GM23248 (cell line): ENCODE data around the gene FAM76A. TPM values are rescaled to one million over a fixed set of nuclear protein-coding genes. Genes with fewer than 3 reads are reported as not detected.

ENCODE experiments used
- DNase-seq: peaks from one replicate; pipeline ENCODE4 v3.0.0-alpha.2; 2015
- H2AFZ ChIP-seq: fragments of 200-600 bp; sonication (generic); 2 replicates; pipeline ENCODE4 v1.6.1; 2016; ENCODE audit warnings: antibody characterized with exemption
- H3F3A ChIP-seq: fragments of 200-600 bp; sonication (generic); 2 replicates; pipeline ENCODE4 v1.6.1; 2016; ENCODE audit warnings: mild to moderate bottlenecking, antibody characterized with exemption, mixed run types; ENCODE audit not compliant: insufficient read depth
- H3K27ac ChIP-seq: fragments of 200-600 bp; sonication (generic); 2 replicates; pipeline ENCODE4 v1.5.1; 2016; ENCODE audit warnings: mild to moderate bottlenecking
- H3K27me3 ChIP-seq: fragments of 200-600 bp; sonication (generic); replicated peaks from 2 replicates; pipeline ENCODE4 v1.6.1; 2016; ENCODE audit warnings: mild to moderate bottlenecking; ENCODE audit not compliant: insufficient read depth
- H3K36me3 ChIP-seq: fragments of 200-600 bp; sonication (generic); 2 replicates; pipeline ENCODE4 v1.6.1; 2016; ENCODE audit warnings: low read depth, mild to moderate bottlenecking
- H3K4me1 ChIP-seq: fragments of 200-600 bp; sonication (generic); 2 replicates; pipeline ENCODE4 v1.6.1; 2016; ENCODE audit warnings: mild to moderate bottlenecking; ENCODE audit not compliant: insufficient read depth
- H3K4me2 ChIP-seq: fragments of 200-600 bp; sonication (generic); one replicate; pipeline ENCODE4 v1.6.1; 2016; ENCODE audit warnings: mild to moderate bottlenecking; ENCODE audit not compliant: unreplicated experiment
- H3K4me3 ChIP-seq: fragments of 200-600 bp; sonication (generic); 2 replicates; pipeline ENCODE4 v1.5.1; 2016; ENCODE audit warnings: mild to moderate bottlenecking
- H3K79me2 ChIP-seq: fragments of 200-600 bp; sonication (generic); 2 replicates; pipeline ENCODE4 v1.6.1; 2016; ENCODE audit warnings: mild to moderate bottlenecking; ENCODE audit not compliant: insufficient read depth
- H3K9ac ChIP-seq: fragments of 200-600 bp; sonication (generic); 2 replicates; pipeline ENCODE4 v1.6.1; 2016; ENCODE audit warnings: mild to moderate bottlenecking
- H3K9me2 ChIP-seq: fragments of 200-600 bp; sonication (generic); 2 replicates; pipeline ENCODE4 v1.6.1; 2016; ENCODE audit warnings: mixed run types, mild to moderate bottlenecking, moderate library complexity; ENCODE audit not compliant: insufficient read depth
- H3K9me3 ChIP-seq: fragments of 200-600 bp; sonication (generic); one replicate; pipeline ENCODE4 v1.6.1; 2017; ENCODE audit warnings: low read depth
- H4K20me1 ChIP-seq: fragments of 200-600 bp; sonication (generic); 2 replicates; pipeline ENCODE4 v1.6.0; 2016; ENCODE audit not compliant: insufficient read depth
- EZH2 ChIP-seq: fragments of 200-600 bp; sonication (generic); IDR thresholded peaks from 2 replicates; pipeline ENCODE4 v1.6.1; 2018; ENCODE audit warnings: antibody characterized with exemption, mild to moderate bottlenecking; ENCODE audit not compliant: insufficient read depth, poor library complexity, severe bottlenecking
- EZH2phosphoT487 ChIP-seq: fragments of 200-600 bp; sonication (generic); IDR thresholded peaks from 2 replicates; pipeline ENCODE4 v1.6.1; 2018; ENCODE audit warnings: antibody characterized with exemption, moderate library complexity, mild to moderate bottlenecking, low read depth; ENCODE audit not compliant: insufficient read depth
- WGBS, 2 experiments: methylation state at CpG; one replicate each; pipeline ENCODE4 v1.1.6; 2015 to 2017; ENCODE audit warnings: low lambda C conversion rate in 2 of 2, low coverage in 1 of 2; ENCODE audit errors: missing lambda C conversion rate in 2 of 2; 5-methylcytosine and 5-hydroxymethylcytosine counted together
- in situ Hi-C: fragments of 300-500 bp; cut with MboI; formaldehyde crosslinking; loops from 2 replicates; pipeline ENCODE4 v1.15.0; 2020
- polyA plus RNA-seq: library from polyadenylated mRNA; unstranded; fragments of >200 nt; fragmentation: Nextera tagmentation; extraction: Ambion mirVana; gene quantifications from 2 replicates; pipeline ENCODE4 v1.2.1, GENCODE V29; 2016
- total RNA-seq: library from RNA; depleted of rRNA; stranded (reverse); fragments of >200 nt; shearing (Covaris generic); gene quantifications from 2 replicates; pipeline ENCODE4 v1.2.3, GENCODE V29; 2014

Gene FAM76A
- total and polyA plus RNA-seq, 2 experiments from 2014 or later: 6.9 to 10.2 TPM

- H3K9ac ChIP-seq: no peak overlapping the region
- no peak overlapping the region for H2AFZ ChIP-seq
- no peaks in the 10 kb centered on the region for H3K36me3 ChIP-seq
- 68 to 76% methylated on average over 5 of the region's 5 CpGs for WGBS, 2 experiments
- no peak overlapping the region for H3K4me2 ChIP-seq
- H3K4me1 ChIP-seq: no peaks in the 10 kb centered on the region
- in situ Hi-C loops: no loop called here
- no peaks in the 10 kb centered on the region for H4K20me1 ChIP-seq
- no peak for TF ChIP-seq EZH2
- TF ChIP-seq EZH2phosphoT487: no peak
- H3K9me3 ChIP-seq: no peaks in the 10 kb centered on the region
- H3K27ac ChIP-seq: no peak overlapping the region
- no peaks in the 10 kb centered on the region for H3K27me3 ChIP-seq
- no peak for DNase-seq
- no peaks in the 10 kb centered on the region for H3K79me2 ChIP-seq
- no peak overlapping the region for H3K4me3 ChIP-seq
- no peaks in the 10 kb centered on the region for H3K9me2 ChIP-seq
- no peaks in the 10 kb centered on the region for H3F3A ChIP-seq
Observed at GRCh38 chr1:27682351-27682944, 43.3 kb upstream of the FAM76A start.

GRCh38 chr1:27684176-27684575, 41.6 kb upstream of the FAM76A start:
- Histone ChIP-seq H3F3A (peaks cover 4% of the 10 kb centered on the region; the same call in 1 of the 2 replicates), H4K20me1 (no peaks in the 10 kb centered on the region), H3K36me3 (no peaks in the 10 kb centered on the region), H3K27ac (no peak overlapping the region), H3K4me1 (peaks cover 3% of the 10 kb centered on the region), H3K9me3 (no peaks in the 10 kb centered on the region), H3K79me2 (no peaks in the 10 kb centered on the region), H3K4me2 (no peak overlapping the region), H3K27me3 (no peaks in the 10 kb centered on the region), H2AFZ (no peak overlapping the region), H3K4me3 (no peak overlapping the region), H3K9ac (no peak overlapping the region), H3K9me2 (no peaks in the 10 kb centered on the region)
- DNase-seq: no peak
- TF ChIP-seq EZH2 (no peak), EZH2phosphoT487 (no peak)
- 68 to 69% methylated on average over 2 of the region's 2 CpGs for WGBS, 2 experiments
- in situ Hi-C loops: no loop called here

- no peak overlapping the region for H3K9ac ChIP-seq
- H3K9me2 ChIP-seq: no peaks in the 10 kb centered on the region
- H2AFZ ChIP-seq: no peak overlapping the region
- 59 to 60% methylated on average over 17 to 21 of the region's 21 CpGs for WGBS, 2 experiments
- H3F3A ChIP-seq: peaks cover 15% of the 10 kb centered on the region
- H4K20me1 ChIP-seq: no peaks in the 10 kb centered on the region
- no peak overlapping the region for H3K27ac ChIP-seq
- H3K27me3 ChIP-seq: no peaks in the 10 kb centered on the region
- no peaks in the 10 kb centered on the region for H3K9me3 ChIP-seq
- TF ChIP-seq EZH2 (no peak), EZH2phosphoT487 (no peak)
- no peaks in the 10 kb centered on the region for H3K36me3 ChIP-seq
- peaks cover 14% of the 10 kb centered on the region for H3K4me1 ChIP-seq
- H3K4me2 ChIP-seq: no peak overlapping the region
- H3K79me2 ChIP-seq: no peaks in the 10 kb centered on the region
- H3K4me3 ChIP-seq: no peak overlapping the region
- in situ Hi-C loops: no loop called here
- DNase-seq: no peak
Observed at GRCh38 chr1:27686223-27686990, 39.4 kb upstream of the FAM76A start.

GRCh38 chr1:27687906-27688305, 37.9 kb upstream of the FAM76A start:
- TF ChIP-seq EZH2phosphoT487: no peak
- no peak for TF ChIP-seq EZH2
- H2AFZ ChIP-seq: no peak overlapping the region
- in situ Hi-C loops: no loop called here
- no peaks in the 10 kb centered on the region for H4K20me1 ChIP-seq
- H3K27me3 ChIP-seq: no peaks in the 10 kb centered on the region
- H3K9me3 ChIP-seq: no peaks in the 10 kb centered on the region
- 86 to 87% methylated on average over 5 of the region's 5 CpGs for WGBS, 2 experiments
- H3F3A ChIP-seq: peaks cover 15% of the 10 kb centered on the region
- DNase-seq: no peak
- no peak overlapping the region for H3K27ac ChIP-seq
- H3K4me2 ChIP-seq: no peak overlapping the region
- H3K36me3 ChIP-seq: no peaks in the 10 kb centered on the region
- no peak overlapping the region for H3K9ac ChIP-seq
- H3K9me2 ChIP-seq: no peaks in the 10 kb centered on the region
- H3K4me1 ChIP-seq: peaks cover 14% of the 10 kb centered on the region
- no peak overlapping the region for H3K4me3 ChIP-seq
- H3K79me2 ChIP-seq: no peaks in the 10 kb centered on the region
